LNCAP (cell line): ENCODE results near the gene GJA5.

Experiments used
- CTCF ChIP-seq: fragments of 450-650 bp; IDR thresholded peaks from 2 replicates; pipeline ENCODE4 v1.5.1; 2017; ENCODE audit warnings: mild to moderate bottlenecking

The GJA5 gene

DNA sequence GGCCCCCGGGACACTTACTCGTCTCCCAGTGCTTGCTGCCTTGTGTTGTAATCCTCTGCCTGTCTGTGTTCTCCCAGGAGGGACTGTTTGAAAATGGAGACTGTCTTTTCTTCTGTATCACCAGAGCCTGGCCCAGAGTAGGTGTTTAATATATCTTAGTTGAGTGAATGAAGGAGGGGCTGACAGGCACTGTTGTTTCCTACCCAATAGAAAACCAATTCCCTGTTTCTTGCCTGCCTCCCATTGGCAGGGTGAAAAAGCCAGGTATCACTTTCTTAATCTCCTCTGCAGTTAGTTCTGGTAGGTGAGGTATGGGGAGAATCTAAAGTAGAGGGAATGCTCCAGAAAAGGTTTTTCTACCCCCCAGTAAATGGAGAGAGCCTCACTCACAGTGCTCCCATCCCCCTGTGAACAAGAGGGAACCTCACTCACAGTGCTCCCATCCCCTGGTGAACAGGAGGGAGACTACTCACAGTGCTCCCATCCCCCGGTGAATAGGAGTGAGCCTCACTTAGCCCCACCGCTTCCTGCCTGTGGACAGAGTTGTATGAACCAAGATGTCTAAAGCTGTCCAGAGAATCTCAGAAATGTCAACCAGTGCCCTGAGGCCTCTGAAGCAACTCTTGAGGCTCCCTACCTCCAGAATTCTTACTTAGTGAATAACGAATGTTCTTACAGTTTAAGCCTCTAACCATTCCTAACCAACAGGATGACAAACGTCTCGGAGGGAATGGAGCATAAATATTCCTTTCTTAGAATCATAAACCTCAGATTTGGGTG, at the start of gene GJA5:
GJA5 (minus strand) TSS at position 122 of the 780 bp plus-strand sequence. CDS start 1,364 bp downstream, outside the sequence.
- no peak for TF ChIP-seq CTCF

DNA sequence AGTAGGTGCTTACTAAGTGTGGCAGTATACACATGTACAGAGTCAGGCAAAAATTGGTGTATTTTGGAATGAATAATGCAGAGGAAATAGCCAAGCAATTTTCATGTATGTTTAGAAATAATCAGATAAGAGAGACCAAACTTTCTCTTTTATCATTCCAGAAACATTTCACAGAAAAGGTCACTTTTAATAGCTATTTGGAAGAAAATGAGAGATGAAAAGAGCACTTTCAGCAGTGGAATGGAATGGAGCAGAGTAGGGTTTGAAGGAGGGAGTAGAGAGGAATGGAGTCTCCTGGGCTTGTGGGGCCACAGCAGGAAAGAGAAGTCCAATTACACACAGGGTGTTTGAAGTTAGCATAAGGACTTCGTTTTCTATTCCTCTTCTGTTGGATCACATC, 48.8 kb upstream of the GJA5 start:
- TF ChIP-seq CTCF: no peak

- no peak for TF ChIP-seq CTCF
These were observed 47.6 kb upstream of the GJA5 start for GRCh38 chr1:147808025-147808424.

- no peak for TF ChIP-seq CTCF
These were observed 47.0 kb upstream of the GJA5 start for GRCh38 chr1:147807405-147807804.

DNA sequence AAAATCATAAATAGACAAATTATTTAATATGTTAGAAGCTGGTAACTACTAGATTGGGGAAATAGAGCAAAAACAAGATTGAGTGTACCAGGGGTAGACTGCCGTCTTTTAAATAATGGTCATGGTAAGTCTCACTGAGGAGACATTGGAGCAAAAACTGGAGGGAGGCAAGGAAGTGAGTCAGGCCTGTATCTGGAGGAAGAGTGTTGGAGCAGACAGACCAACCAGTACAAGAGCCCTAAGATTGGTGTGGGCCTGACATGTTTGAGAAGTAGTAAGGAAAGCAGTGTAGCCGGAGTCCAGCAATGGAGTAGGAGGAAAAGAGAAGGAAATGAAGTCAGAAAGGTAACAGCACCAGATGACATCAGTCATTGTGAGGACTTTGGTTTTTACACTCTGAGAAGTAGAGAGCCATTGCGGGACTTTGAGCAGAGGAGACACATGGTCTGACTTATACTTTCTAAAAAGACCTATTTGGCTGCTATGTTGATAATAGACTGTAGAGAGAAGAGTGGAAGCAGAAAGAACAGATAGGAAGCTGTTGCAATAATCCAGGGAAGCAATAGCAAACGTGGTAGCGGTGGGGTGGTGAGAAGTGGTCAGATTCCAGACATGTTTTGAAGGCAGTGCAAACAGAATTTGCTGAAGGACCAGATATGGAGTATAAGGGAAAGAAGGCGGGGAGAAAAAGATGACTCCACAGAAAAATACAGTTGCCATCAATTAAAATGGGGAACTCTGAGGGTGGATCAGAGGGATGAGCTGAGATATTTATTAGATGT, 44.7 kb upstream of the GJA5 start:
- TF ChIP-seq CTCF: no peak

- no peak for TF ChIP-seq CTCF
These were observed 40.4 kb upstream of the GJA5 start for GRCh38 chr1:147800804-147801203.

- TF ChIP-seq CTCF: no peak
These were observed 38.3 kb upstream of the GJA5 start for GRCh38 chr1:147798731-147799130.
